Fibroblast of skin of right quadriceps (primary cell): ENCODE data around the gene SLC35E1.
"Not testable (repeated sequence)": the region's sequence is repeated elsewhere in the genome, so short reads cannot be mapped to it uniquely, and the experiment has no call there.

Source experiments
- DNase-seq: peaks from one replicate; pipeline ENCODE4 v3.0.0-alpha.2; 2013

Gene SLC35E1

DNA sequence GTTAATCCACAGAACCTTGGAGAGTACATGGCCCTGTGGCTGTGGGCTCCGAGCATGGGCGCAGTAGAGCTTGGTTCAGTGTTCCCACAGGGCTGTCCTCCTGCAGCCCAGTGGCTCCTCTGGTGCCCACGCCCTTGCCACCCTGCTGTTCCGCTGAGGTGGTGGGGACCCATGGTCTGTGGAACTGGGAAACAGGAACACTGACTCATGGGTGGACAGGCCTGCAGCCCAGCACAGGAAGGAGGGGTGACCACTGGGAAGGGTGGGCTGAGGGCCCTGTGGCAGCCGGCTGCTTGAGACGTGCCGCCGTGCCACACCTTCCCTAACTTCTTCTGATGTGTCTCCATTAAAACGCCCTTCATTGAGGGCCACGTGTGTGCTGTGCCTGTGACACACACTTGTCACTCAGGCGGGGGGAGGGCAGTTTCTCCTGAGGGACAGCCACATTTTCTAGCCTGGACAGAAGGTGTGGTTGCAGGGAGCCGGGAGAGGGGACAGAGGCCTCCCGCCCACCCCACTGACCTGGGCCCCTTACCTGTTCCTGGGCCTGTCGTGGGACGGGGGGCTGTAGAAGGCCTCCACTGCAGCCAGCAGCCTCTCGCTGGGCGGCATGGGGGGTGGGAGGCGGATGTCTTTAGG, 51.1 kb downstream of the SLC35E1 start:
- DNase-seq, result no peak

DNA sequence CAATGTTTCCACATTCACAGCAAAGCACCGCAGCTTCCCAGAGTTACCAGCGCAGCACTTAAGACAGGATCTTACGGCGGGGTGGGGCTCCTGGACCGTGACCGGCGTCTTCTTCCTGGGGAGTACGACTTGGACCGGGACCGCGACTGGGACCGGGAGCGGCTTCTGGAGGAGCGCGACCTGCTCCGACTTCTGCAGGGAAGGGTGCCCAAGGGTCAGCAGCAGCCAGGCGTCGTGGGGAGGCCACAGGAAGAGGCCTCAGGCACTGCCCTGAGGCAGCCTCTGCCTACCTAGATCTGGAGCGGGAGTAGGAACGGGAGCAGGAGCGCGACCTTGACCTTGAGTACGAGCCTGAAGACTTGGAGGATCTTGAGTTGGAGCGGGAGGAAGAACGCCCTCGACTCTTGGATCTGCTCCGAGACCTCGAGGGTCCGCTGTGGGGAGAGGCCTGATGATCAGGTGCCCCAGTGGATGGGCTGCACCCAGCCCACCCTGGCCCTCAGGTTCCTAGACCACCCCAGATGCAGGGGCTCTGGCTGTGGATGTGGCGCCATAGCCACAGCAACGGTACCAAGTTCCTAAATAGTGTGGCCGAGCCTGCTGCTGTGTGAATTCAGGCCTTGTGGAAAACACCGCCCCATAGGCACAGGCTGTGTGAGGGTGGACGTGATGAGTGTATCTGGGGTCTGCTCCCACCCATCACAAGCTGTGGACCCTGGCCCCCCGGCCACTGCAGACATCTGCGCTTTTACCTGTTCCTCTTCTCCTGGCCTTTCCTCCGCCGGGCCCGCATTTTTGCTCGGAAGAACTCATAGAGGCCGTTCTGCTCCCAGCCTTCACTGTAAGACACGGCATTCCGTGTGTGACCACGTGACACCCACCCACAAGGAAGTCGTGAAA, 51.9 kb downstream of the SLC35E1 start:
- no peak for DNase-seq

DNA sequence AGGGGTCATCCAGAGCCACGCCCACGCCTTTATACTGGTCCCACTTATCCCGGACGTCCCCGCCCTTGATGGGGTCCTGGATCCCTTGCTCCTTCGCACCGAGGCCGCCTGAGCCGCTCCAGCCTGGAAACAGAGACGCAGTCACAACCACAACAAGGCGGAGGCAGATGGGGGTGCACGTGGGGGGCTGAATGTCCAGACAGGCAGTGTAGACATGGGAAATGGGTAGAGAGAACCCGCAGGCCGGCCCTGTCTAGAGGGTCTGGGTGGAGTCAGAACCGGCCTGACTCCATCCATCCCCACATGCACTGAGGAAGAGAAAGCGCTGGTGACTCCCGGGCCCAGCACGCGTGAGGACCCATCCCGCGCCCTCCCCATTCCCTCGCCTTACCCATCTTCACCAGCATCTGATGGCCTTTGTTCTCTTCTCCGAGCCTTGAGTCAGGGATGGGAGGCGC, 53.0 kb downstream of the SLC35E1 start:
- no peak for DNase-seq

DNA sequence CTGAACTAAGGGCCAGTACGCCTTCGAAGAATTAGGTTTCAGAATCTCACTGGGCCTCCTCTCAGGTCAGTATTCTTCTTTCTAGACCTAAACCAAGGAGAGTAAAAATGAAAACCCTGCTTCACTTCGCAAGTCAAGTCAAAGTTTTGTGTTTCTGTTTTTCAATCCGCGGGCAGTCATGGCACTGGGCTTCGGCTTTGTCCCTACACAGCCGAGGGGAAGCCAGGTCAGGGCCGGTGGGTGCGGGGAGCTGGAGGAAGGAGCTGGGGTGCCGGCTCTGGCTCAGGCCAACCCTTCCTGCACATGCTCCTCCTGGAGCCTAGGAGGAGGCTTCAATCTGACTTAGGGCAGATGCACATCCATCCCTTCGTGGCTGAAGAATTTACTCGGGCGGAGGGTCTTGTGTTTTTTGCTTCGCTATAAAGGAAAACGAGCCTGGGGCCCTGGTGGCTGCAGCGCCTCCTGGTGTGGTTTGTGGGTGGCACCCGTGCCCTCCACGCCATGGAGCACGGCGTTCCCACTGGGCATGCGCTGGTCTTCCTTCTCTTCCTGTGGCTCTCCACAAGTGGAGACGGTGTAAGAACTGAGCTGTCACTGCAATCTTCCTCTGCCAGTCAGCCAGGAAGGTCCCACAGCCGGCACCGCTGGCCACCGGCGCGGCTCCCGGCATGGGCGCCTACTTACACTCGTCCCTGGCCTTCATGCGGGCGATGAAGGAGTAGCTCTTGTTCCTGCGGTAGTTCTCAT, 53.6 kb downstream of the SLC35E1 start:
- DNase-seq, result no peak

DNA sequence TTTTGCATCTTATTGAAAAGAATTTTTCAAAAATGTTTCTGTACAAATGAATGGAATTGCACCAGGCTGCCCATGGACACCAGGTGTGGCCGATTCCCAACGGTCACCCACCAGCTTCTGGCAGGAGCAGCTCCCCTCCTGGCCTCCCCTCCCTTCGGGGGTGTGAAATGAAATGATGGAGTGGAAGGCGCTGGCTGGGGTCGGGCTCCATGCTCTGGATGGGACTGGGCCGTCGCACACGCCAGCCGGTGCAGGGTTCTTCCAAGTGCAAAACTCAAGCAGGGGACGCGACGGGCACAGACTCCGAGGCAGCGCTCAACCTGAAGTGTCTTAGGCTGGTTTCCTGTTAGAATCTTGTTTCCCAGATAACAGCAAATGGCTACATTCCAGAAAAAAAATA, 54.2 kb downstream of the SLC35E1 start:
- DNase-seq, result no peak

DNA sequence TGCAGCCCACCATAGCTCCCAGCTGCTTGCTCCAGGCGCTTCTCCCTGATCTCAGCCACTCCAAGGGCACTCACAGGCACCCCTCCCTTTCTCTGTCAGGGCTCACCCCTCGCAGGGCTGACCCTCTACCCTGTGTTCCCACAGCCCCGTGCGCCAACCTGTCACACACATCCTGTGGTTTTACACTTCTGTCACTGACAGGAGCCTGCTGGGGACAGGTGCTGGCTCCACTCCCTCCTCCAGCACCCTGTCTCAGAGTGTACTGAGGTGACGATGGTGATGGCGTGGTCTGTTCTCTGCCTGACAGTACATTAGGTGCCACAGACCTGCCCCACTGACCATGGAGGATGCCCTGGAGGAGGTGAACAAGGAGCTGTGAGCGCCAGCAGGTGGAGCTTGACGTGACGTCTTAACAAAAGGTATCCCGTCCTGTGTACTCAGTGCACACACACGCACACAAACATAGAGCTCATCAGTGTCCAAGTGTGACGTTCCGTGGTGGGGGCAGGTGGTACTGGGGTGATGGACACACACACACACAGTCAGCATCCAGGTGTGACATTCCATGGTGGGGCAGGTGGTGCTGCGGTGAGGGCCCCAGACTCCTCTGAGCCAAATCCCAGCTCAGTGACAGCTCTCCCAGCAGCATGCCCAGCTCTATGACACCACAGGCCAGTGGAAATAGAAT, 55.1 kb downstream of the SLC35E1 start:
- DNase-seq, result no peak

DNA sequence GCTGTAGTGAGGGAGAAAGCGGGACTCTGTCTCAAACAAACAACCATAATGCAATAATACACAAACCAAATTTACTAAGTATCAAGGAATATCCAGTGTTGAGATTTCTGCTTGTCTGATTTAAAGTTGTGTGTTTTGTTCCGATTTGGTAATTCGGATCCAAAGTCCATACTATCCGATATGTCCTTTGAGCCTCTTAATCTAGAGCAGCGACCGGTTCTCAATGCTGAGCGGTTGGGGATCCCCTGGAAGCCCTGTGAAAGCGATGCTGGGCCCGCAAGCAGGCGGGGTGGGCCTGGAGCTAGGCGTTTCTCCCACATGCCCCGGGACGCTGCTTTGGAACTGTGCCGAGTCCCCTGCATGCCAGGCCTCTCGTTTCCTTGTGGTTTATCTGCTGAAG, 55.8 kb downstream of the SLC35E1 start:
- no peak for DNase-seq

DNA sequence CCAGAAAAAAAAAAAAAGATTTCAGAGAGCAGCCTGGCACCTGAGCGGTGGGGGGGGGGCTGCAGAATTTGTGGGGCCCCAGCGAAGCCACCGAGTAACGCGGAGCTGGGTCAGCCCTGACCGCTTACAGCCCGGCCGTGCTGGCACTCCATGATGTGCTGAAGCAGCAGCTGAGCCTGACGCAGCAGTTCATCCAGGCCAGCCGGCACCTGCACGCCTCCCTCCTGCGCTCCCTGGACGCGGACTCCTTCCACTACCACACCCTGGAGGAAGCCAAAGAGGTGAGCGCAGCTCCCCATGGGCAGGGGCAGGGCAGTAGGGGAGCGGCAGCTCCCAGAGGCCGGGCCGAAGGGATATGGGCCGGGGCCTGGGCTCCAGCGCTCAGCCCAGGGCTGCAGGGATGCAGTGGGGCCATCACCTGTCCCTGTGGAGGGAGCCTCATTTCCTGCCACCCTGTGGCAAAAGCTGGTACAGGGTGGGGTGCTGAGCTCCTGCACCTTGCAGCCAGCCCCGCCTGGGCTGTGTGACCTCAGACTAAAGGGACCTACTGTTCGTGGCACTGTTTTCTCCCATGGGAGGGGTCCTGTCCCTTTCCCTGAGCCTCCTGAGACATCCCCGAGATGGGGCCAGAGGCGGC, 57.7 kb downstream of the SLC35E1 start:
- no peak for DNase-seq

DNA sequence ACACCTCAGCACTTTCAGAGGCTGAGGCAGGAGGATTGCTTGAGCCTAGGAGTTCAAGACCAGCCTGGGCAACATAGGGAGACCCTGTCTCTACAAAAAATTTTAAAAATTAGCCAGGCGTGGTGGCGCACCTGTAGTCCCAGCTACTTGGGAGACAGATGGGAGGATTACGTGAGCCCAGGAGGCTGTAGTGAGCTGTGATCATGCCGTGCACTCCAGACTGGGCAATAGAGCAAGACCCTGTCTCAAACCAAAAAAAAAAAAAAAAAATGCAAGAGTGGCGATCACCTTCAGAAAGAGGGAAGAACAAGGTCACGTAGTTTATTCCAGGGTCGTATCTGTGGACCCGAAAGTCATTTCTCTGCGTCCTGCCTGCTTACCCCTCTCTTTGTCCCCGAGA, 59.6 kb downstream of the SLC35E1 start:
- DNase-seq, result not testable (repeated sequence)

DNA sequence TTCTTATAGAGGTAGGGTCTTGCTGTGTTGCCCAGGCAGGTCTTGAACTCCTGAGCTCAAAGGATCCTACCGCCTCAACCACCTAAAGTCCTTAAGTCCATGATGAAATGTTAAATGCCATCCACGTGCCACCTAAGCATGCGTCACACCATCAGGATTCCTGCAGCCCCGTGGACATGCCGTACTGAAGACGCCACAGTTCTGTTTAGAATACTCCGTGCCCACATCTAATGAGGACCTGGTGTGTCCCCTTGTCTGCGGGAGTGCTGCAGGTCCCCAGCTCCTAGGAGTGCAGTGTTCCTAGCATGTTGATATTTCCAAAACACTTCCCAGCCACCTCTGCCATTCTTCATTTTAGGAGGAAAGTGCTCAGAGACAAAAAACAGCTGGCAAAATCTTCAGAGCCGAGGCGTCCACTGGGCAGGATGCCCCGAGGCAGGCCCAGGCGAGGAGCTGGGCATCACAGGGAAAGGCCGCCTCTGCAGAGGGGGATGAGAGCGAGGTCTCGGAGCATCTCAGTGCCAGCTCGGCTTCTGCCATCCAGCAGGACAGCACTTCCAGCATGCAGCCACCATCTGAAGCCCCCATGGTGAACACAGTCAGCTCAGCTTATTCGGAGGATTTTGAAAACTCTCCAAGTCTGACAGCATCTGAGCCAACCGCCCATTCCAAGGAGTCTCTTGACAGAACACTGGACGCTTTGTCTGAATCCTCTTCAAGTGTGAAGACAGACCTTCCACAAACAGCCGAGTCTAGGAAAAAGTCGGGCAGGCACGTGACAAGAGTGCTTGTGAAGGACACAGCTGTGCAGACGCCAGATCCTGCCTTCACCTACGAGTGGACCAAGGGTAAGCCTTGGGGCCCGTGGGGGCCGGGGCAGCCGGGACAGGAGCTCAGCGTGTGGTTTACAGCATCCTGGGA, 62.8 kb downstream of the SLC35E1 start:
- no peak for DNase-seq

DNA sequence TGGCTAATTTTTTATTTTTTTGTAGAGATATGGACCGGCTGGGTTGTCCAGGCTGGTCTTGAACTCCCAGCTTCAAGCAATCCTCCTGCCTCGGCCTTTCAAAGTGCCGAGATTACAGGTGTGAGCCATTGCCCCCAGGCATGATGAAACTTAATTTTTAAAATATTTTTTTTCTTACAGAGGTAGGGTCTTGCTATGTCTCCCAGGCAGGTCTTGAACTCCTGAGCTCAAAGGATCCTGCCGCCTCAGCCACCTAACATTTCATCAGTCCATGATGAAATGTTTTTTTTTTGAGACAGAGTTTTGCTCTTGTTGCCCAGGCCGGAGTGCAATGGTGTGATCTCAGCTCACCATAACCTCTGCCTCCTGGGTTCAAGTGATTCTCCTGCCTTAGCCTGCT, 63.7 kb downstream of the SLC35E1 start:
- no peak for DNase-seq

DNA sequence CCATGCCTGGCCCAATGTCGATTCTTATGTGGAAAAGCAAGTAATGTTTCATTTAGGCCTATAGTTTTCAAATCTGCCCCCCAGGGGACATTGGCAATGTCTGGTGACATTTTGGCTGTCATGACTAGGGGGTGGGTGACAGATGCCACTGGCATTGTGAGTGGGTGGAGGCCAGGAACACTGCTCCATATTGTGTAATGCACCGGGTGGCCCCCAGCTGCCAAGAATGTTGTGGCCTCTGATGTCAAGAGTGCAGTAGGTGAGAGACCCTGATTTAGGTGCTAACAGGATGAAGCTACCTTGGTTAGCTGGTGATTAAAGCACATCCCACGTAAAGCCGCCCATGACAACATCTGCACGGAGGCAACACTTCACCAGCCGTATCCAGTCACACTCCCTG, 65.3 kb downstream of the SLC35E1 start:
- DNase-seq, result no peak

DNA sequence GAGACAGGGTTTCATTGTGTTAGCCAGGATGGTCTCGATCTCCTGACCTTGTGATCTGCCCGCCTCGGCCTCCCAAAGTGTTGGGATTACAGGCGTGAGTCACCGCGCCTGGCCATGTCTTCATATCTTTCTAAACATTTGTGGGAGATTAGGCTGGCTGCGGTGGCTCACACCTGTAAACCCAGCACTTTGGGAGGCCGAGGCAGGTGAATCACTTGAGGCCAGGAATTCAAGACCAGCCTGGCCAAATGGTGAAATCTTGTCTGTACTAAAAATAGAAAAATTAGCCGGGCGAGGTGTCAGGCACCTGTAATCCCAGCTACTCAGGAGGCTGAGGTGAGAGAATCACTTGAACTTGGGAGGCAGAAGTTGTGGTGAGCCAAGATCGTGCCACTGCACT, 66.1 kb downstream of the SLC35E1 start:
- not testable (repeated sequence) for DNase-seq

DNA sequence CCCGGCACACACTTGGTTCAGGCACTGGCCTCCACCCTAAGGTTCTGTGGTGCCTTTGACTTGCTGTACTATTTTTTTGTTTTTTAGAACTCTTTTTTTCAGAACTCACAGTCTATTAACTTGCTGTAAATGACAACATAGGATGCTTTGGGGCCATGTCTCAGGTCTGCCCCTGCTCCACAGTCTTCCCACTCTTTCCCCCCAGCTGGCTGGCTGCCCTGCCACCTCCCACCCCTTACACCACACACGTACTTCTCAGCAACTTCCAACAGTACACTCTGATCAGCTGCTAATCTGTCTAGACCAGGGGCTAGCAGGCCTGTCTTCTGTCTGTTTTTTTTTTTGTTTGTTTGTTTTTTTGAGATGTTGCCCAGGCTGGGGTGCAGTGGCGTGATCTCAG, 67.9 kb downstream of the SLC35E1 start:
- no peak for DNase-seq
